Panc1 (cell line): ENCODE measurements around the gene CRTAC1. TPM values are rescaled to one million over a fixed set of nuclear protein-coding genes. Genes with fewer than 3 reads are reported as not detected.
A peak's percentile ranks its signal among the peaks of the same experiment; 100 is the strongest.

ENCODE experiments used
- ATAC-seq: fragments of 200-7000 bp; cut with Tn5 transposase; 2 replicates; pipeline ENCODE4 v1.9.1; 2020; ENCODE audit warnings: mild to moderate bottlenecking, moderate library complexity
- BruUV-seq: library from RNA; stranded (reverse); fragments of 400-500 nt; replicated peaks from 2 replicates; lab custom pipeline; 2021; lab: Mats Ljungman, UMichigan
- CTCF ChIA-PET: fragments of 300-600 bp; sonication (Branson Sonifier 250); formaldehyde crosslinking; loops from one replicate; lab custom pipeline; 2022; ENCODE audit warnings: antibody characterized with exemption; lab: Charles Lee
- POLR2A ChIA-PET: fragments of 300-600 bp; sonication (Branson Sonifier 250); formaldehyde crosslinking; loops from one replicate; lab custom pipeline; 2022; ENCODE audit warnings: antibody characterized with exemption; lab: Charles Lee
- DNase-seq: peaks from one replicate; pipeline ENCODE4 v3.0.0-alpha.2; 2010; ENCODE audit warnings: low read depth, low spot score
- H3K27ac ChIP-seq: 2 replicates; pipeline ENCODE4 v1.5.1; 2011; ENCODE audit warnings: mild to moderate bottlenecking, low read length, inconsistent platforms
- H3K27me3 ChIP-seq: fragments of 200-500 bp; sonication (Bioruptor generic); 2 replicates; pipeline ENCODE4 v1.6.0; 2014; ENCODE audit warnings: low read length, inconsistent platforms; ENCODE audit not compliant: control insufficient read depth, insufficient read depth
- H3K36me3 ChIP-seq: fragments of 200-500 bp; sonication (Bioruptor generic); 2 replicates; pipeline ENCODE4 v1.5.1; 2014; ENCODE audit warnings: inconsistent platforms, mild to moderate bottlenecking, low read length, moderate library complexity; ENCODE audit not compliant: control insufficient read depth, insufficient read depth
- H3K4me1 ChIP-seq: 2 replicates; pipeline ENCODE4 v1.5.1; 2011; ENCODE audit warnings: inconsistent platforms, mild to moderate bottlenecking, low read length, moderate library complexity; ENCODE audit not compliant: control insufficient read depth, insufficient read depth
- H3K4me3 ChIP-seq, 2 experiments: 2 replicates each; pipeline ENCODE4 v1.5.1; 2011 to 2012; ENCODE audit warnings: low read depth in 2 of 2, low read length in 2 of 2, mild to moderate bottlenecking in 2 of 2, inconsistent platforms in 1 of 2, moderate library complexity in 1 of 2
- H3K9me3 ChIP-seq: fragments of 200-500 bp; sonication (Bioruptor generic); 2 replicates; pipeline ENCODE4 v1.5.1; 2014; ENCODE audit warnings: low read depth, mild to moderate bottlenecking, inconsistent platforms, low read length, moderate library complexity; ENCODE audit not compliant: control insufficient read depth, insufficient read depth
- CTCF ChIP-seq: fragments of 450-650 bp; IDR thresholded peaks from 2 replicates; pipeline ENCODE4 v1.5.1; 2017; ENCODE audit warnings: mild to moderate bottlenecking
- POLR2AphosphoS5 ChIP-seq: IDR thresholded peaks from 2 replicates; pipeline ENCODE4 v1.6.1; 2012; ENCODE audit warnings: mild to moderate bottlenecking, low read depth, low read length, moderate library complexity
- REST ChIP-seq, 2 experiments: IDR thresholded peaks; 2 replicates each; pipeline ENCODE4 v1.6.1; 2011 to 2012; ENCODE audit warnings: low read depth in 2 of 2, control low read depth in 1 of 2, low read length in 1 of 2, mild to moderate bottlenecking in 1 of 2, moderate library complexity in 1 of 2; ENCODE audit not compliant: insufficient read depth in 1 of 2
- SIN3A ChIP-seq: IDR thresholded peaks from 2 replicates; pipeline ENCODE4 v1.6.1; 2012; ENCODE audit warnings: low read depth, mild to moderate bottlenecking, low read length, moderate library complexity, borderline replicate concordance; ENCODE audit not compliant: insufficient read depth
- TCF7L2 ChIP-seq: IDR thresholded peaks from 2 replicates; pipeline ENCODE4 v1.6.1; 2011; ENCODE audit warnings: mild to moderate bottlenecking, low read depth, low read length, inconsistent platforms
- in situ Hi-C: cut with HindIII; loops from 2 replicates; pipeline ENCODE4 v1.10.0; 2016; ENCODE audit warnings: low sequenced_read_pairs, low pct_unique_long_range_greater_than_20kb
- intact Hi-C: fragments of 100-400 bp; cut with micrococcal nuclease; formaldehyde crosslinking; loops from one replicate; pipeline ENCODE4 v1.10.0; 2022; ENCODE audit not compliant: unreplicated experiment
- total RNA-seq: library from RNA; stranded (reverse); gene quantifications from one replicate; pipeline ENCODE4 v1.2.1, GENCODE V29; 2021; ENCODE audit not compliant: unreplicated experiment

The CRTAC1 gene
- total RNA-seq, 1 experiment from 2014 or later: 0.23 TPM

- H3K9me3 ChIP-seq: no peaks in the 10 kb centered on the region
- H3K4me3 ChIP-seq: no peak overlapping the region
- intact Hi-C loops: no loop called here
- H3K27ac ChIP-seq: no peak overlapping the region
- H3K4me1 ChIP-seq: peaks cover 7% of the 10 kb centered on the region
- no TSS peak for BruUV-seq
- ChIA-PET POLR2A (no interaction called here), CTCF (no interaction called here)
- no peaks in the 10 kb centered on the region for H3K27me3 ChIP-seq
- H3K36me3 ChIP-seq: no peaks in the 10 kb centered on the region
- in situ Hi-C loops: no loop called here
- no peak for DNase-seq
- TF ChIP-seq REST (IDR thresholded peaks at IDR 0.05; ENCODE audit: insufficient read depth in 1 of 2, low read depth in 2 of 2, low read length in 1 of 2): no peak
- TF ChIP-seq TCF7L2: no peak
- no peak for TF ChIP-seq CTCF
- no peak for TF ChIP-seq SIN3A
- TF ChIP-seq POLR2AphosphoS5: no peak
- ATAC-seq: peak; percentile 46
Observed at GRCh38 chr10:97822261-97822687, 208.1 kb downstream of the CRTAC1 start.

GRCh38 chr10:97821308-97822038 lies 208.9 kb downstream of the CRTAC1 start:
- BruUV-seq: no TSS peak
- no peak overlapping the region for H3K27ac ChIP-seq
- no peak overlapping the region for H3K4me3 ChIP-seq
- intact Hi-C loops: no loop called here
- no peaks in the 10 kb centered on the region for H3K27me3 ChIP-seq
- H3K9me3 ChIP-seq: no peaks in the 10 kb centered on the region
- ATAC-seq (peak; percentile 47), DNase-seq (no peak)
- H3K36me3 ChIP-seq: no peaks in the 10 kb centered on the region
- CTCF ChIA-PET: no interaction called here
- in situ Hi-C loops: no loop called here
- POLR2A ChIA-PET: no interaction called here
- TF ChIP-seq SIN3A: no peak
- no peak for TF ChIP-seq POLR2AphosphoS5
- no peak for TF ChIP-seq CTCF
- no peak for TF ChIP-seq TCF7L2
- TF ChIP-seq REST (IDR thresholded peaks at IDR 0.05; ENCODE audit: insufficient read depth in 1 of 2, low read depth in 2 of 2, low read length in 1 of 2): no peak
- peaks cover 7% of the 10 kb centered on the region for H3K4me1 ChIP-seq
